ENCODE measurements around the gene LRRC75B.
"Not testable (repeated sequence)": the region's sequence is repeated elsewhere in the genome, so short reads cannot be mapped to it uniquely, and the experiment has no call there.

The LRRC75B gene

GRCh38 chr22:24602105-24602749, 9.4 kb upstream of the LRRC75B start:
- not testable (repeated sequence) for DNase-seq

GRCh38 chr22:24601217-24602104, 8.6 kb upstream of the LRRC75B start:
- no peak for DNase-seq

DNA sequence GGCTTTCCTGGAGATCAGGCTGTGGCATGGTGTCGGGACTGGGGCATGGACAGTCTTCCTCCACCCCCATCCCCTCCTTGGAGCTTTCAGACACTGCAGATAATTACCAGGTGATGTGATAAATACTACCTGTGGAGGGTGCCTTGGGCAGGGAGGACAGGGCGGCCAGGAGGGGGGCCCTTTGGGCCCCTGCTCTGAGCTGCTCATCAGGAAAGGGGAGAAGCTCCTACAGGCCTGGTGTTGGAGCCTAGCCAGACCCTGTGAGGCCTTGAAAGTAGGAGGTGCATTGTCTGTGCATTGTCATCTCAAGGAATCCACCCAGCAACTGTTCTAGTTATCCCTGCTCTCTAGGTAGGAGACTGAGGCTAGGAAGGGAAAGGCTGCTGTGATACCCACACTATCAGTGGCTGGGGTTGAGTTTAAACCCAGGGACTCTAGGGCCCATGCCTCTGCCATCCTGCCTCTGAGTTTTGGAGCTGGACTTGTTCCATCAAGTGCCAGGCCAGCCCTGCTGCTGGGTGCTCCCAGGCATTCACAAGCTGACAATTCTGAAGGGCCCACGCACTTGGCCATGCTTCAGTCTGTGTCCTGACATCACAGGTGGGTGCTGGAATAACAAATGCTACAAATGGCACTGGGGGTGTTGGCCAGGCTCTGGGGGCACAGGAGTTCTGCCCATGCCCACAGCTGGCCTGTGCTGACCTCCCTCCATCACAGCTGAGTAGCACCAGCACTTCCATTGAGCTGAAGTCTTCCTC, 7.3 kb upstream of the LRRC75B start:
- DNase-seq: not testable (repeated sequence)

DNA sequence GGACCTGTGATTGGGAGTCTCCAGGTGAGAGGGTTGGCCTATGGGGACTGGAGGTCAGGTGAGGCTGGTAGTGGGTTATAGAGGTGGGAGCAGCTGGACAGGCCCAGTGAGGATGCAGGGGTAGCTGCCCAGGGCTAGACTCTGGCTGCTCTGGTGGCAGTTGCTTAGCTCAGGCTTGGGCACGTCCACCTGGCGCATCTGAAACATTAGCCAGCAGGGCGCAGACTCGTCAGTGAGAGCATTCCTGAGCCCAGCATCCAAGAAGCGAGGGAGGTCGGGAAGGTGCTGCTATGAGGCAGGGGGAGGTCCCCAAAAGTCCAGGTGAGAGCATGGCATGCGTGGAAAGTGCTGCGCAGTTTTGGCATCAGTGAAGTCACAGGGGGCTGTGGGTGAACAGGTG, 6.6 kb upstream of the LRRC75B start:
- DNase-seq: no peak

- not testable (repeated sequence) for DNase-seq
These were observed 4.2 kb upstream of the LRRC75B start for GRCh38 chr22:24597076-24597475.

DNA sequence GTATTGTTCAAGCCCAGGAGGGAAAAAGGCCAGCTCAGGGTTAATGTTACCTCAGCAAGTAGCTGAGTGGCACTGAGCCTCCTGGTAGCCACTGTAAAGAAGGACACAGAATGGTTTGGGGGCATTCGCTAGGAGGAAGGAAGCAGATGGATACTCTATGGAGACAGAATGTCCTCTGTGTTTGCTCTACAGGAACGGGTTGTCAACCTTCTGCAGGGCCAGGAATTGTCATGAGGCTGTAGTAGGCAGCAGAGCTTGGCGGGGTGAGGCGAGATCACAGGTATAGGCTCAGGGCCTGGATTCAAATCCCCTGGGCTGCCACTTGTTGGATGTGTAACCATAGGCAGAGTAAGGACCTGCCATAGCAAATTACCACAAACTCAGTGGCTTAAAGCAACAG, 3.0 kb upstream of the LRRC75B start:
- no peak for DNase-seq

- DNase-seq: no peak
These were observed 2.4 kb upstream of the LRRC75B start for GRCh38 chr22:24595228-24595627.

- no peak for DNase-seq
These were observed 1.8 kb upstream of the LRRC75B start for GRCh38 chr22:24594569-24595120.

GRCh38 chr22:24593836-24594568, 1.1 kb upstream of the LRRC75B start:
- no peak for DNase-seq

DNA sequence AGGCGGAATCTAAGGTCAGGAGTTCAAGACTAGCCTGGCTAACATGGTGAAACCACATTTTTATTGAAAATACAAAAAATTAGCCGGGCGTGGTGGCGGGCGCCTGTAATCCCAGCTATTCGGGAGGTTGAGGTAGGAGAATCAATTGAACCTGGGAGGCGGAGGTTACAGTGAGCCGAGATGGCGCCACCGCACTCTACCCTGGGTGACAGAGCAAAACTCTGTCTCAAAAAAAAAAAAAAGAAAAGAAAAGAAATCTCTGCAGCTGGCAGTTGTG, 624 bp upstream of the LRRC75B start:
- DNase-seq: not testable (repeated sequence)

GRCh38 chr22:24592058-24592850, 619 bp downstream of the LRRC75B start:
- no peak for DNase-seq

DNA sequence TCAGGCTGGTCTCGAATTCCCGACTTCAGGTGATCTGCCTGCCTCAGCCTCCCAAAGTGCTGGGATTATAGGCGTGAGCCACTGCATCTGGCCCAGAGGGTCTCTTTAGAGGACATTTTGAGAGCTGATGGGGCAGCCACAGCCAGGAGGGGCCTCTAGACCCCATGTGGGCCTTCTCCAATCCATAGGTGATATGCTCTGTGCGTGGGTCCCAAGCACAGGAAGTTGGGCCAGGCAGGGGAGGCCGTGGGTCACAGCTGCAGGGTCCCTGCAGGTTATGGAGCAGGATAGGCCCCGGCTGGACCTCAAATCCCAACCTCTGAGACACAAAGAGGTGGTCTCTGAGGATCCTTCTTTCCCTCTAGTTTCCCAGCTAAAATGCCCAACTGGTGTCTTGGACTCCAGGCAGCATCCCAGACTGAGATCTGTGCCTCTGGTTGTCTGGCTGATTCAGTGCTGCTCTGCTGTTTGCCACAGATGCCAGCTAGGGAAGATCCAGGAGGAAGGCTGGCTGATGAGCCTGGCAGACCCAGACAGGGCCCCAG, 1.5 kb downstream of the LRRC75B start:
- DNase-seq: no peak

DNA sequence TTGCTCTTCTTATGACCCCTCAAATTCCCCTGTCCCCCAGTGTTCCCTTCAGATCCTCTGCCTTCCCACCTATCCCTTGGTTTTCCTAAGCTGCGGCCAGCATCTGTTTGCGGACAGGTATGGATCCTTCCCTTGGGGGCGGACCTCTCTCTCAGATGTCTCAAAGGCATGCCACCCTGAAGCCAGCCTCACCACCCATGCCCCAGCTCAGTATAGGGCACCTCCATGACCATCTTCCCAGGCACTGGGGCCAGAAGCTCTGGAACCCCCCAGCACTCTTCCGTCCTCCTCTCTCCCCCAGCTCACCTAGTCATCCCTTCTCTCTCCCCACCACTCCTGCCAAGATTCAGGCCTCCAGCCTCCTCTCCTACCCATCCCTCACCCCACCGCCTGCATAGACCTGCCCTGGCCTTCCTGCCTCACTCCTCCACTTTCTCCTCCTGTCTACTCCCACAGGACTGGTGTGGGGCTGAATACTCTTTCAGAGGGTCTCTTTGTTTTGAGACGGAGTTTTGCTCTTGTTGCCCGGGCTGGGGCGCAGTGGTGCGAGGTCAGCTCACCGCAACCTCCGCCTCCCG, 2.2 kb downstream of the LRRC75B start:
- no peak for DNase-seq

- DNase-seq: no peak
These were observed 3.3 kb downstream of the LRRC75B start for GRCh38 chr22:24589518-24590030.

- DNase-seq: no peak
These were observed 4.0 kb downstream of the LRRC75B start for GRCh38 chr22:24588757-24589481.

DNA sequence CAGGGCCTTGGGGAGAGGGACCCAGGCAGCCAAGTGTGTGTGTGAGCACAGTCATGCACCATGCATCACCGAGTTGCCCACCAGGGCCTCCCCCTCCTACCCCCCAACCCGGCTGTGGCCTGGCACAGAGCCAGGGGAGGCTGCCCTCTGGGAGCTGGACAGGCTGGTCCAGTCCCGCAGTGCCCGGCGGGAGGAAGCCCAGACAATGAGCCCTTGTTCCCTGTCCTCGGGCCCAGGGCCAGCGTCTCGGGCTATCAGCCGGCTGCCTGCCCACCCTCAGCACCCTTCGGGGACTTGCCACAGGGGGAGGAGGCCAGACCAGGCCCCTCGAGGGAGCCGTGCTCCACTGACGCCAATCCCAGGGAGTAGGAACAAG, 4.5 kb downstream of the LRRC75B start:
- no peak for DNase-seq

- DNase-seq: no peak
These were observed 4.9 kb downstream of the LRRC75B start for GRCh38 chr22:24587948-24588347.

- DNase-seq: no peak
These were observed 5.6 kb downstream of the LRRC75B start for GRCh38 chr22:24587251-24587650.

DNA sequence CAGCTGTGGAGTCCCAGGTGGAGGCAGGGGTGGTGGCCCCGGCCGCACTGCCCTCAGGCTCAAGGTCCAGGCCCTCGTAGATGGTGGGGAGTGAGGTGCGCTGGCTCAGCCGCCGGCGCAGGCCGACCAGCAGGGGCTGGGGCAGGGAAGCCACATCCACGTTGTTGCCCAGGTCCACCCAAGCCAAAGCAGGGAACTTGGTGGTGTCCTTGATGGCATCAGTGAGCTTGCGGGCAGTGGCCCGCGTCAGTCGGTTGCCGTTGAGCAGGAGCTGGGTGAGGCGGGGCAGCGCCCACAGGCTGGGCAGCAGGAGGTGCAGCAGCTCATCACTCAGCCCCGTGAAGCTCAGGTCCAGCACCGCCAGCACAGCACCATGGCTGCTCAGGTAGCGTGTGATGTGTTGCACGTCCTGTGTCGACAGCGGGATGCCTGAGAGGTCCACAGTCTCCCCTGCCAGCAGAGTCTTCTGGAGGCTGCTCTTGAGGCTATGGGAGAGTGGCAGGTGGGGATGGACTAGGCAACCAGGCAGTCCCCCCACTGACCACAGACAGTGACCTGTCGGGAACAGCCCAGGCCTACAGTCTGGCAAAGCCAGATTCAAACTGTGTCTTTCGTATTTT, 6.8 kb downstream of the LRRC75B start:
- DNase-seq: no peak

DNA sequence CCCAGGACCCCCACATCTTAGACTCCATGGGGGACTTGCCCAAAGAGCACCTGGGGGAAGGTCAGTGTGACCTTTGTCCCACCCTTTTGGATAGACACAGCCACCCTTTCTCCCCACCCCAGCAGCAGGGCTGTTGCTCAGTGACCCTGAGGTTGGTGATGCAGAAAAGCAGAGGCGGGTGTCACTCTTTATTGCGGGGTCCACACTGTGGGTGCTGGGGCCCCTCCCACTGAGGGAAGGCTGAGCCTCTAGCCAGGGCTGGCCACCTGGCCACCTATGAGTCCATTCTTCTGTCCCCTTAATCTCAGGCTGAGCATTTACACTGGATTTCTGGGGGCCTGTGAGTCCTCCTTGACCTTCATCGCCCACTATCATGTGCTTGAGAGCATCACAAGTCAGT, 7.4 kb downstream of the LRRC75B start:
- DNase-seq: no peak

Measured in right forelimb (tissue), 1 donor.